Measurements from ENCODE around the gene EVA1A. TPM values are rescaled to one million over a fixed set of nuclear protein-coding genes. Genes with fewer than 3 reads are reported as not detected.

EVA1A gene
- total RNA-seq, 4 donors from 2014 or later, result 0.46 to 1.3 (median 0.50) TPM; not detected in 1

- ATAC-seq (ENCODE audit: low FRiP score) (no peak), DNase-seq (ENCODE audit: low spot score) (no peak)
- TF ChIP-seq, protein P1, sequence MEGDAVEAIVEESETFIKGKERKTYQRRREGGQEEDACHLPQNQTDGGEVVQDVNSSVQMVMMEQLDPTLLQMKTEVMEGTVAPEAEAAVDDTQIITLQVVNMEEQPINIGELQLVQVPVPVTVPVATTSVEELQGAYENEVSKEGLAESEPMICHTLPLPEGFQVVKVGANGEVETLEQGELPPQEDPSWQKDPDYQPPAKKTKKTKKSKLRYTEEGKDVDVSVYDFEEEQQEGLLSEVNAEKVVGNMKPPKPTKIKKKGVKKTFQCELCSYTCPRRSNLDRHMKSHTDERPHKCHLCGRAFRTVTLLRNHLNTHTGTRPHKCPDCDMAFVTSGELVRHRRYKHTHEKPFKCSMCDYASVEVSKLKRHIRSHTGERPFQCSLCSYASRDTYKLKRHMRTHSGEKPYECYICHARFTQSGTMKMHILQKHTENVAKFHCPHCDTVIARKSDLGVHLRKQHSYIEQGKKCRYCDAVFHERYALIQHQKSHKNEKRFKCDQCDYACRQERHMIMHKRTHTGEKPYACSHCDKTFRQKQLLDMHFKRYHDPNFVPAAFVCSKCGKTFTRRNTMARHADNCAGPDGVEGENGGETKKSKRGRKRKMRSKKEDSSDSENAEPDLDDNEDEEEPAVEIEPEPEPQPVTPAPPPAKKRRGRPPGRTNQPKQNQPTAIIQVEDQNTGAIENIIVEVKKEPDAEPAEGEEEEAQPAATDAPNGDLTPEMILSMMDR (IDR thresholded peaks at IDR 0.05), result no peak
Measured at GRCh38 chr2:75598589-75599155, 37.9 kb upstream of the EVA1A start.

- no peak for ATAC-seq (ENCODE audit: low FRiP score)
- TF ChIP-seq, protein P1 (IDR thresholded peaks at IDR 0.05), result no peak
- no peak for DNase-seq (ENCODE audit: low spot score)
Measured at GRCh38 chr2:75597949-75598348, 37.2 kb upstream of the EVA1A start.

GRCh38 chr2:75596784-75597183, 36.0 kb upstream of the EVA1A start:
- DNase-seq (ENCODE audit: low spot score) (no peak), ATAC-seq (ENCODE audit: low FRiP score) (no peak)

DNA sequence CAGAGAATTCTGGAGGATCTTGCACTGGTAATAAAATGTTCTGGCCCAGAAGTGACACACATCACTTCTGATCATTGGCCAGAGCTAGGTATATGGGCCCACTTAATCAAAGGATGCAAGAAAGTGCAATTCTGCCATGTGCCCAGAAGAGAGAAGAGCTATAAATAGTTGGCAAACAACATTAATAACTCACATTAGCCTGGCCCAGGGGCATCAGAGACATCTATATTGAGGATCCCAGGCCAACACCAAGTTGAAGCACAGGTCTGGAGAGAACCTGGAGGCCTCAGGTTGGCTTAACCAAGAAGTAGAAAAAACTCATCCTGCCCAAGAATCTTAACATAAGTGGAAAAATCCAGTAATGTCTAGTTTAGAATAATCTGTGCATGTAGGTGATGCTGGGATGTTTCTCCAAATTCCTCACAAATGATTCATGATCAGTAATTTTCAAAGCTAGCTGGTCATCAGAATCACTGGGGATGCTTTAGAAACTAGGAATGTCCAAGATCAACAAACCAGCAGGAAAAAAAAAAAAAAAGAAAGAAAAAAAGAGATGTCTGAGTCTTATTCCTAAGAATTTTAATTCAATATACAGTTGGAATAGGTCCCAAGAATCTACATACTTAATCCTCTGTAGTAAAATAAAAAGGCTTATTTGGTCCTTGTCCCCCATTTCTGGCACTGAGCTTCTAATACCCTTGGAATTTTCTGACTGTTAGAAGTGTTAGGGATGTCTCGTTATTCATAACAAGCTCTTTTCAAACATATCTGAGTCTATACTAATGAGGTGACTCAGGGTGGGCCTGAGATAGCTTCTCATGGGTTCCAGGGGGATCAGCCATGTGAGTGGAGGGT, 35.0 kb upstream of the EVA1A start:
- TF ChIP-seq, protein P1 (IDR thresholded peaks at IDR 0.05), result no peak
- no peak for DNase-seq (ENCODE audit: low spot score)
- ATAC-seq (ENCODE audit: low FRiP score), result no peak

More at GRCh38 chr2:75596784-75597183, 36.0 kb upstream of the EVA1A start:
- TF ChIP-seq, protein P1 (IDR thresholded peaks at IDR 0.05), result no peak

- DNase-seq (ENCODE audit: low spot score) (no peak), ATAC-seq (ENCODE audit: low FRiP score) (no peak)
- TF ChIP-seq, protein P1 (IDR thresholded peaks at IDR 0.05), result no peak
Measured at GRCh38 chr2:75594596-75594995, 33.9 kb upstream of the EVA1A start.

DNA sequence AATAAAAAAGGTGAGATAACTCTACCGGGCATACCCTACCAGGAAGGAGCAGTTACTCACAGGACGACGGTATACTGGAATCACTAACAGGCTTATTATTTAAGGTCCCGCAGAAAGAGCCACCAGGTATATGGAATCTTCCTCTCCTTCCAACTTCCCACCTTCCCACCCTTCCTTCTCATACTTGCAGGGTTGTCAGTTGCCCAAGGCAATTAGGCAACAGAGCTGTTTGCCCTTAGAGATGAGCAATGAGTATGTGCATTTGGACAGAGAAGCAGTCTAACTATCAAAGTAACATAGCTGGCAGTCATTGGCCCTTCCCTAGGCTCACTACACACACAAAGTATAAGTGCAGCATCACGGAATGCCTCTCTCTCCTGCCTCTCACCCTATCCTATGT, 32.1 kb upstream of the EVA1A start:
- DNase-seq (ENCODE audit: low spot score) (no peak), ATAC-seq (ENCODE audit: low FRiP score) (no peak)
- TF ChIP-seq, protein P1 (IDR thresholded peaks at IDR 0.05), result no peak

DNA sequence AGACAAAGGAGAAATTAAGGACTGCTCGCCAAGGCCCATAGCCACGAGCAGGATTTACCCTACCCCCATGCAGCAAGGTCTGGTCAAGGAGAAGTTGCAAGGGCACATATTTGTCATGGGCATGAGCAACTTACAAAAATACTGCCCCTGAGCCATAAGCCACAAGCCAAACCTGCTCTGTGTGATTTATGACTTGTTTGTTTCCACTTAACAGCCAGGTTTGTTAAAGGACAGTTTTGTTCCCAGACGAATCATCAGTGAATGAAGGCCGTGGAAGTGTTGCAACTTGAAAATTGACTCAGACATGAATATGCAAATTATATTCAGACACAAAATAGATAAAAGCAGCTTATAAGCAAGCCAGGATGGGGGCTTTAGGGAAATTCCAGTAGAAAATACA, 31.3 kb upstream of the EVA1A start:
- no peak for DNase-seq (ENCODE audit: low spot score)
- ATAC-seq (ENCODE audit: low FRiP score), result no peak

More for the DNA sequence above, 31.3 kb upstream of the EVA1A start:
- TF ChIP-seq, protein P1 (IDR thresholded peaks at IDR 0.05), result no peak
